ENCODE results near the gene TRIM7.
A peak's percentile ranks its signal among the peaks of the same experiment; 100 is the strongest.

Gene TRIM7

GRCh38 chr5:181190711-181191525 is 14.1 kb downstream of the TRIM7 start:
- no peak for TF ChIP-seq CTCF (IDR thresholded peaks at IDR 0.05; ENCODE audit: insufficient read depth, low read depth, low read length, missing control alignments)
- DNase-seq (ENCODE audit: low read depth), result peak; percentile 52
- peak overlapping the region; percentile 83 for H3K4me3 ChIP-seq (ENCODE audit: low read length)

GRCh38 chr5:181189962-181190710 is 14.9 kb downstream of the TRIM7 start:
- peak overlapping the region; percentile 83 for H3K4me3 ChIP-seq (ENCODE audit: low read length)
- TF ChIP-seq CTCF (IDR thresholded peaks at IDR 0.05; ENCODE audit: insufficient read depth, low read depth, low read length, missing control alignments), result no peak
- DNase-seq (ENCODE audit: low read depth), result no peak

- DNase-seq (ENCODE audit: low read depth), result peak; percentile 29
- no peak for TF ChIP-seq CTCF (IDR thresholded peaks at IDR 0.05; ENCODE audit: insufficient read depth, low read depth, low read length, missing control alignments)
- H3K4me3 ChIP-seq (ENCODE audit: low read length), result peak overlapping the region; percentile 83
These were observed 15.5 kb downstream of the TRIM7 start for GRCh38 chr5:181189363-181189961.

DNA sequence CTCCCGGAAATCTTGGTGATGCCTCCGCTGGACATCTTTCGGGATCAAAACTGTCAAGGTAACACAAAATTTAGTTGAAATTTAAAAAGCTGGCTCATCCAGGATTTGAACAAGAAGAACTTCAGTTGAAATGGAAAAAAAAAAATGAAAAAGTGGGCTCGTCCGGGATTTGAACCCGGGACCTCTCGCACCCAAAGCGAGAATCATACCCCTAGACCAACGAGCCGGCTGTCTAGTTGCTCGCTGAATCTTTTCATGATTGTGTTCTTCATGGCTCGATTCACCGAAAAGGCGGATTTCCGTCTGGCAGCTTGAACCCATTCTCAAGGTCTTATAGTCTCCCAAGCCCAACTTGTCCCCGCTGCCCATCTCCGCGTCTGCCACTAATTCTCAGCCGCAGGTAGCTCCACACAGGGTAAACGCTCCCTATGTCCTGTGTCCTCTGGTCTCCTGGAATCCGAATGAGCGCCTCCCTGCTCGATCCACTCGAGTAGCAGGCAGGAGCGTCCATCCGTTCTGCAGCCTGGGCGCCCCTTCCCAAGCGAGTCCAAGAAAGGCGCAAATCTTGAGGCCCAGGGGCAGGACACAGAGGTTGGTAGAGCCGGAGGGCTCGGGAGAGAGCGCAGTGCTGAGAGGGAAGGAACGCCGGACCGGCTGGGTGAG is 16.2 kb downstream of the TRIM7 start:
- DNase-seq (ENCODE audit: low read depth), result peak; percentile 68
- peak overlapping the region; percentile 83 for H3K4me3 ChIP-seq (ENCODE audit: low read length)
- no peak for TF ChIP-seq CTCF (IDR thresholded peaks at IDR 0.05; ENCODE audit: insufficient read depth, low read depth, low read length, missing control alignments)

DNA sequence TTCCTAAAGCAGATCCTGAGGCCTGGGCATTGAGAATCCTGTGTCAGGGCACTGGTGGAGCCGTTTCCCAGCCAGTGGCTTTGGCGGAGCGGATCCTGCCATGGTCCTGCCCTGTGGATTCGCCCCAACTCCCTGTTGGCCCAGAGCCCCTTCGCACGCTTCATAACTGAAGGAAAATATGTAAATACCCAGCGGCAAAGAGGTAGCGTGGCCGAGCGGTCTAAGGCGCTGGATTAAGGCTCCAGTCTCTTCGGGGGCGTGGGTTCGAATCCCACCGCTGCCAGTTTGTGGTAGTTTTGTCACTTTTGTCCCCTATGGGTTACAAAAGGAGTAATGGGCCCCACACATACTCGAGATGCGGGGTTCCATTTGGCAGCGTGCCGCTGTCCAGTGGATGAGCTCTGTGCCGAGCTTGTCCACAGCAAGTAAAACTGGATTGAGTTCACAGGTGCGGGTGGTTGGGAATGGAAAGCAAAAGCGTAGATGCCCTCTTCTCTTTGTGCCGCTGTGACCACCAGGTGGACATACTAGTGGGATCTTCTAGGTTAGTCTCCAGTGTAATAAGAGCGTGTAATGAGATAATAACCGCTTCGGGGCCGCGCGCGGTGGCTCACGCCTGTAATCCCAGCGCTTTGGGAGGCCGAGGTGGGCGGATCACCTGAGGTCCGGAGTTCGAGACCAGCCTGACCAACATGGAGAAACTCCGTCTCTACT is 17.3 kb downstream of the TRIM7 start:
- DNase-seq (ENCODE audit: low read depth), result peak; percentile 74
- peak overlapping the region; percentile 41 for H3K4me3 ChIP-seq (ENCODE audit: low read length)
- TF ChIP-seq CTCF (IDR thresholded peaks at IDR 0.05; ENCODE audit: insufficient read depth, low read depth, low read length, missing control alignments), result peak; percentile 12

- TF ChIP-seq CTCF (IDR thresholded peaks at IDR 0.05; ENCODE audit: insufficient read depth, low read depth, low read length, missing control alignments), result no peak
- DNase-seq (ENCODE audit: low read depth), result peak; percentile 35
- H3K4me3 ChIP-seq (ENCODE audit: low read length), result peak overlapping the region; percentile 41
These were observed 18.0 kb downstream of the TRIM7 start for GRCh38 chr5:181186986-181187499.

Measured in epithelial cell of esophagus (primary cell).